GM19023 (cell line): ENCODE results near the gene VCL.
"Not testable (repeated sequence)": the region's sequence is repeated elsewhere in the genome, so short reads cannot be mapped to it uniquely, and the experiment has no call there.

ENCODE experiments used
- ATAC-seq: cut with Tn5 transposase; IDR thresholded peaks from one replicate; pipeline ENCODE4 v1.9.1; 2021; ENCODE audit warnings: mild to moderate bottlenecking, moderate library complexity; ENCODE audit not compliant: unreplicated experiment

VCL gene

GRCh38 chr10:74000892-74001669, 3.2 kb downstream of the VCL start:
- no peak for ATAC-seq

GRCh38 chr10:74006269-74006668, 8.4 kb downstream of the VCL start:
- ATAC-seq: no peak

GRCh38 chr10:74008212-74008731, 10.4 kb downstream of the VCL start:
- no peak for ATAC-seq

GRCh38 chr10:74011017-74011416, 13.1 kb downstream of the VCL start:
- ATAC-seq: no peak

- no peak for ATAC-seq
Observed at GRCh38 chr10:74011770-74012169, 13.9 kb downstream of the VCL start.

- no peak for ATAC-seq
Observed at GRCh38 chr10:74012480-74012879, 14.6 kb downstream of the VCL start.

- no peak for ATAC-seq
Observed at GRCh38 chr10:74013004-74013403, 15.1 kb downstream of the VCL start.

- ATAC-seq: not testable (repeated sequence)
Observed at GRCh38 chr10:74014574-74014973, 16.7 kb downstream of the VCL start.

GRCh38 chr10:74018241-74018640, 20.3 kb downstream of the VCL start:
- no peak for ATAC-seq

- no peak for ATAC-seq
Observed at GRCh38 chr10:74021248-74022055, 23.5 kb downstream of the VCL start.

GRCh38 chr10:74022926-74023629, 25.2 kb downstream of the VCL start:
- no peak for ATAC-seq

GRCh38 chr10:74024600-74024999, 26.7 kb downstream of the VCL start:
- ATAC-seq: no peak

GRCh38 chr10:74025380-74025978, 27.6 kb downstream of the VCL start:
- ATAC-seq: no peak

GRCh38 chr10:74026428-74027015, 28.6 kb downstream of the VCL start:
- ATAC-seq: no peak

- ATAC-seq: no peak
Observed at GRCh38 chr10:74027702-74028101, 29.8 kb downstream of the VCL start.

GRCh38 chr10:74029943-74030342, 32.0 kb downstream of the VCL start:
- ATAC-seq: no peak

- ATAC-seq: not testable (repeated sequence)
Observed at GRCh38 chr10:74032208-74032607, 34.3 kb downstream of the VCL start.

- no peak for ATAC-seq
Observed at GRCh38 chr10:74032900-74033655, 35.2 kb downstream of the VCL start.

- ATAC-seq: no peak
Observed at GRCh38 chr10:74033702-74034101, 35.8 kb downstream of the VCL start.

GRCh38 chr10:74034301-74034700, 36.4 kb downstream of the VCL start:
- ATAC-seq: no peak
